Activated CD4-positive, alpha-beta T cell treated with anti-CD3 and anti-CD28 coated beads, Interleukin-2, amount 50 U/mL, for 16 hours (primary cell): ENCODE measurements around the gene CINP.
"Not testable (repeated sequence)": the region's sequence is repeated elsewhere in the genome, so short reads cannot be mapped to it uniquely, and the experiment has no call there.

Experiments
- DNase-seq: peaks from one replicate; pipeline ENCODE4 v3.0.0-alpha.2; 2020

CINP gene

GRCh38 chr14:102352213-102352612 lies 10.5 kb downstream of the CINP start:
- no peak for DNase-seq

GRCh38 chr14:102351593-102351992 lies 11.1 kb downstream of the CINP start:
- DNase-seq: not testable (repeated sequence)

- no peak for DNase-seq
Measured at GRCh38 chr14:102351023-102351422, 11.7 kb downstream of the CINP start.

GRCh38 chr14:102348376-102348775 lies 14.3 kb downstream of the CINP start:
- DNase-seq: no peak

GRCh38 chr14:102346645-102347044 lies 16.0 kb downstream of the CINP start:
- no peak for DNase-seq

- no peak for DNase-seq
Measured at GRCh38 chr14:102345232-102345631, 17.5 kb downstream of the CINP start.

GRCh38 chr14:102344485-102344884 lies 18.2 kb downstream of the CINP start:
- no peak for DNase-seq

GRCh38 chr14:102344084-102344483 lies 18.6 kb downstream of the CINP start:
- no peak for DNase-seq

GRCh38 chr14:102342238-102342637 lies 20.5 kb downstream of the CINP start:
- DNase-seq: no peak

GRCh38 chr14:102341566-102341965 lies 21.1 kb downstream of the CINP start:
- DNase-seq: no peak

GRCh38 chr14:102338724-102339123 lies 24.0 kb downstream of the CINP start:
- no peak for DNase-seq

GRCh38 chr14:102335163-102335562 lies 27.5 kb downstream of the CINP start:
- DNase-seq: no peak

GRCh38 chr14:102333795-102334705 lies 28.6 kb downstream of the CINP start:
- no peak for DNase-seq

- DNase-seq: no peak
Measured at GRCh38 chr14:102333390-102333789, 29.3 kb downstream of the CINP start.

GRCh38 chr14:102330806-102331205 lies 31.9 kb downstream of the CINP start:
- no peak for DNase-seq

GRCh38 chr14:102329381-102329780 lies 33.3 kb downstream of the CINP start:
- DNase-seq: not testable (repeated sequence)

- no peak for DNase-seq
Measured at GRCh38 chr14:102326583-102326982, 36.1 kb downstream of the CINP start.

GRCh38 chr14:102325791-102326345 lies 36.8 kb downstream of the CINP start:
- no peak for DNase-seq

GRCh38 chr14:102323102-102323501 lies 39.6 kb downstream of the CINP start:
- DNase-seq: peak; percentile 40

- no peak for DNase-seq
Measured at GRCh38 chr14:102321456-102322422, 41.0 kb downstream of the CINP start.

- no peak for DNase-seq
Measured at GRCh38 chr14:102320671-102321455, 41.8 kb downstream of the CINP start.

GRCh38 chr14:102320033-102320660 lies 42.5 kb downstream of the CINP start:
- DNase-seq: peak; percentile 26
